Astrocyte (in vitro differentiated cells and primary cell): ENCODE results near the gene KLHL22. TPM values are rescaled to one million over a fixed set of nuclear protein-coding genes. Genes with fewer than 3 reads are reported as not detected.

Experiments
- DNase-seq: peaks from one replicate; pipeline ENCODE4 v3.0.0-alpha.2; 2010; ENCODE audit warnings: low read depth
- FAIRE-seq: peaks from 2 replicates; lab custom pipeline; 2011; peaks lifted over from hg19 to GRCh38; lab: Jason Lieb, UNC
- H2AFZ ChIP-seq: 2 replicates; pipeline ENCODE4 v1.6.0; 2012; ENCODE audit warnings: low read depth, low read length, inconsistent platforms
- H3K27ac ChIP-seq: 2 replicates; pipeline ENCODE4 v1.5.1; 2011; ENCODE audit warnings: low read depth, low read length, inconsistent platforms
- H3K27me3 ChIP-seq: 2 replicates; pipeline ENCODE4 v1.6.0; 2011; ENCODE audit warnings: low read length, inconsistent platforms; ENCODE audit not compliant: insufficient read depth
- H3K36me3 ChIP-seq: 2 replicates; pipeline ENCODE4 v1.5.1; 2011; ENCODE audit warnings: low read length, inconsistent platforms; ENCODE audit not compliant: insufficient read depth
- H3K4me1 ChIP-seq: 2 replicates; pipeline ENCODE4 v1.5.1; 2011; ENCODE audit warnings: low read length, inconsistent platforms; ENCODE audit not compliant: insufficient read depth
- H3K4me2 ChIP-seq: 2 replicates; pipeline ENCODE4 v1.6.0; 2012; ENCODE audit warnings: low read length, inconsistent platforms
- H3K4me3 ChIP-seq: 2 replicates; pipeline ENCODE4 v1.5.1; 2011; ENCODE audit warnings: low read depth, mild to moderate bottlenecking, low read length, inconsistent platforms; ENCODE audit not compliant: insufficient read depth
- H3K79me2 ChIP-seq: 2 replicates; pipeline ENCODE4 v1.6.0; 2012; ENCODE audit warnings: mild to moderate bottlenecking, low read length, inconsistent platforms; ENCODE audit not compliant: insufficient read depth
- H3K9ac ChIP-seq: 2 replicates; pipeline ENCODE4 v1.6.0; 2012; ENCODE audit warnings: mild to moderate bottlenecking, low read length, inconsistent platforms
- H3K9me3 ChIP-seq: 2 replicates; pipeline ENCODE4 v1.5.1; 2012; ENCODE audit warnings: low read depth, mild to moderate bottlenecking, low read length, inconsistent platforms; ENCODE audit not compliant: insufficient read depth
- H4K20me1 ChIP-seq: 2 replicates; pipeline ENCODE4 v1.6.0; 2012; ENCODE audit warnings: low read length, inconsistent platforms; ENCODE audit not compliant: insufficient read depth
- H3K27ac Mint-ChIP-seq: one replicate; pipeline ENCODE4 v1.8.0; 2021; ENCODE audit warnings: mild to moderate bottlenecking, mixed read lengths; ENCODE audit not compliant: unreplicated experiment
- H3K27me3 Mint-ChIP-seq: one replicate; pipeline ENCODE4 v1.8.0; 2021; ENCODE audit warnings: low read depth, mixed read lengths; ENCODE audit not compliant: unreplicated experiment
- H3K36me3 Mint-ChIP-seq: one replicate; pipeline ENCODE4 v1.8.0; 2021; ENCODE audit warnings: low read depth, mixed read lengths; ENCODE audit not compliant: unreplicated experiment
- H3K4me1 Mint-ChIP-seq: one replicate; pipeline ENCODE4 v1.8.0; 2021; ENCODE audit warnings: low read depth, mixed read lengths; ENCODE audit not compliant: unreplicated experiment
- H3K4me3 Mint-ChIP-seq: one replicate; pipeline ENCODE4 v1.8.0; 2021; ENCODE audit warnings: mild to moderate bottlenecking, moderate library complexity, mixed read lengths; ENCODE audit not compliant: unreplicated experiment
- H3K9me3 Mint-ChIP-seq: one replicate; pipeline ENCODE4 v1.8.0; 2021; ENCODE audit warnings: mild to moderate bottlenecking, mixed read lengths; ENCODE audit not compliant: unreplicated experiment
- EZH2 ChIP-seq: IDR thresholded peaks from 2 replicates; pipeline ENCODE4 v1.6.1; 2012; ENCODE audit warnings: mild to moderate bottlenecking, low read length, inconsistent platforms; ENCODE audit not compliant: insufficient read depth
- total RNA-seq: library from RNA; stranded (reverse); gene quantifications from 2 replicates; pipeline ENCODE4 v1.2.1, GENCODE V29; 2021
- TF ChIP-seq, protein P1 (sequence below): IDR thresholded peaks from 2 replicates; pipeline ENCODE4 v1.5.1; 2011; ENCODE audit warnings: low read depth, mild to moderate bottlenecking, inconsistent platforms, low read length, moderate library complexity; ENCODE audit not compliant: insufficient read depth

KLHL22 gene
- total RNA-seq, 1 donor from 2014 or later, result 14.0 TPM

DNA sequence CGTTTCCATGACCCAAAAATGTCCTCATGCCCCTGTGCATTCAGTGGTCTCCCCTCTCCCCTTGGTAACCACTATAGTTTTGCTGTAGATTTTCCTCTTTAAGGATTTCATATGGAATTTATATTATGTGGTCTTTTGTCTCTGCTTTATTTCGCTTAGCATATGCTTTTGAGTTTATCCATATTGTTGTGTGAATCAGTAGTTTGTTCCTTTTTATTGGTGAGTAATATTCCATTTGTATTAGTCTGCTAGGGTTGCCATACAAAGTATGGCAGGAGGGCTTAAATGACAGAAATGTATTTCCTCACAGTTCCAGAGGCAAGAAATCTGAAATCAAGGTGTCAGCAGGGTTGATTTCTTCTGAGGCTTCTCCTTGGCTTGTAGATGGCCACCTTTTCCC is 98.1 kb downstream of the KLHL22 start:
- Histone ChIP-seq H3K79me2 (peaks cover 44% of the 10 kb centered on the region), H3K27me3 (no peaks in the 10 kb centered on the region), H3K4me2 (no peak overlapping the region), H3K9me3 (no peaks in the 10 kb centered on the region), H4K20me1 (peaks cover 42% of the 10 kb centered on the region), H3K27ac (no peak overlapping the region), H3K36me3 (no peaks in the 10 kb centered on the region), H3K4me3 (no peak overlapping the region), H3K9ac (no peak overlapping the region), H2AFZ (no peak overlapping the region), H3K4me1 (peaks cover 5% of the 10 kb centered on the region)
- Mint-ChIP-seq H3K27me3 (no peaks in the 10 kb centered on the region), H3K9me3 (no peaks in the 10 kb centered on the region), H3K4me1 (peaks cover 19% of the 10 kb centered on the region), H3K4me3 (no peak overlapping the region), H3K36me3 (peaks cover 4% of the 10 kb centered on the region), H3K27ac (no peak overlapping the region)
- FAIRE-seq (no peak), DNase-seq (no peak)
- TF ChIP-seq, protein P1, sequence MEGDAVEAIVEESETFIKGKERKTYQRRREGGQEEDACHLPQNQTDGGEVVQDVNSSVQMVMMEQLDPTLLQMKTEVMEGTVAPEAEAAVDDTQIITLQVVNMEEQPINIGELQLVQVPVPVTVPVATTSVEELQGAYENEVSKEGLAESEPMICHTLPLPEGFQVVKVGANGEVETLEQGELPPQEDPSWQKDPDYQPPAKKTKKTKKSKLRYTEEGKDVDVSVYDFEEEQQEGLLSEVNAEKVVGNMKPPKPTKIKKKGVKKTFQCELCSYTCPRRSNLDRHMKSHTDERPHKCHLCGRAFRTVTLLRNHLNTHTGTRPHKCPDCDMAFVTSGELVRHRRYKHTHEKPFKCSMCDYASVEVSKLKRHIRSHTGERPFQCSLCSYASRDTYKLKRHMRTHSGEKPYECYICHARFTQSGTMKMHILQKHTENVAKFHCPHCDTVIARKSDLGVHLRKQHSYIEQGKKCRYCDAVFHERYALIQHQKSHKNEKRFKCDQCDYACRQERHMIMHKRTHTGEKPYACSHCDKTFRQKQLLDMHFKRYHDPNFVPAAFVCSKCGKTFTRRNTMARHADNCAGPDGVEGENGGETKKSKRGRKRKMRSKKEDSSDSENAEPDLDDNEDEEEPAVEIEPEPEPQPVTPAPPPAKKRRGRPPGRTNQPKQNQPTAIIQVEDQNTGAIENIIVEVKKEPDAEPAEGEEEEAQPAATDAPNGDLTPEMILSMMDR, result no peak
- TF ChIP-seq EZH2, result no peak

DNA sequence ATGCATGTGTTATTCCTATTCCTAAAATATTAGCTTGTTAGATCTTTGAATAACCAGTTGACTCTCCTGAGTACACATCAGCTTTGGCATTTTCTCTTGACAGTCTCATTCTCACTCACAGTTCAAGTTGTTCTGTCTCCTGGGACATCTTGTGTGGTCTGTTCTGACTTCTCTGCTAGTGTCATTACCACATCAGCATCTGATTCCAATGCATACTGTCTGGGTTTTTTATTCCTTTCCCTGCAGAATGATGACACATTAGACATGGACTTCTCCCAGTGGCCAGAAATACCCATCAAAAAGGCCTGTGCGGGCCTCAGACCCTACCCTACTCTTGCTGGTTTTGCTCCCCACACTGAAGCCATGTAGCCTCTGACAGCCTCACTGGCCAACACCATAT is 99.0 kb downstream of the KLHL22 start:
- Histone ChIP-seq H3K9ac (no peak overlapping the region), H3K79me2 (peaks cover 44% of the 10 kb centered on the region), H3K27me3 (no peaks in the 10 kb centered on the region), H3K36me3 (no peaks in the 10 kb centered on the region), H3K9me3 (no peaks in the 10 kb centered on the region), H2AFZ (no peak overlapping the region), H3K4me3 (no peak overlapping the region), H3K4me1 (peaks cover 5% of the 10 kb centered on the region), H3K27ac (no peak overlapping the region), H4K20me1 (peaks cover 42% of the 10 kb centered on the region), H3K4me2 (no peak overlapping the region)
- FAIRE-seq (no peak), DNase-seq (no peak)
- H3K27me3 Mint-ChIP-seq, result no peaks in the 10 kb centered on the region
- H3K36me3 Mint-ChIP-seq, result no peaks in the 10 kb centered on the region
- TF ChIP-seq EZH2, result no peak
- H3K4me3 Mint-ChIP-seq, result no peak overlapping the region
- peaks cover 19% of the 10 kb centered on the region for H3K4me1 Mint-ChIP-seq
- no peaks in the 10 kb centered on the region for H3K9me3 Mint-ChIP-seq
- peak overlapping the region; percentile 66 for H3K27ac Mint-ChIP-seq

DNA sequence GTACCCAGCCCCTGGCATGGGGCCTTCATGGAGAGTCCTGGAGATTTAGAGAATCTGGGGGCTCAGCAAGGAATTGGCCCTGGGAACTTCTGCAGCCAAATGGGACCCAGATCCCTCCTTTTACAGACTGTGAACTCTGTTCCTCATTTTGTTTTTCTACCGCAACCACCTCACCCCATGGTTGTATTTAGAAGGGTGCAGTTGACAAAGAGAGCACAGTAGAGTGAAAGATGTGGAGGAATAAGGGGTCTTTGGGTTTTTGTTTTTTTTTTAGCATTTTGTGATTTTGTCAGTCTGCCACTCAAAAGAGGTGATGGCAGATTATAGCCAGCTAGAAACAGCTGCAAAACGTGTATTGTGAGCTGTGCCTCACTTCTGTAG is 99.7 kb downstream of the KLHL22 start:
- Mint-ChIP-seq H3K4me1 (peaks cover 19% of the 10 kb centered on the region), H3K4me3 (no peak overlapping the region), H3K36me3 (no peaks in the 10 kb centered on the region), H3K9me3 (no peaks in the 10 kb centered on the region), H3K27ac (no peak overlapping the region), H3K27me3 (no peaks in the 10 kb centered on the region)
- Histone ChIP-seq H4K20me1 (peaks cover 41% of the 10 kb centered on the region), H3K79me2 (peaks cover 44% of the 10 kb centered on the region), H3K36me3 (no peaks in the 10 kb centered on the region), H3K27me3 (no peaks in the 10 kb centered on the region), H3K27ac (no peak overlapping the region), H3K4me3 (no peak overlapping the region), H2AFZ (no peak overlapping the region), H3K9me3 (no peaks in the 10 kb centered on the region), H3K4me1 (peaks cover 5% of the 10 kb centered on the region), H3K9ac (no peak overlapping the region), H3K4me2 (peak overlapping the region; percentile 88)
- DNase-seq, result no peak
- FAIRE-seq, result no peak
- no peak for TF ChIP-seq EZH2
- TF ChIP-seq, protein P1, result no peak
